HG03460 (cell line): ENCODE measurements around the gene OSBPL8.

Experiments used
- ATAC-seq: cut with Tn5 transposase; IDR thresholded peaks from one replicate; pipeline ENCODE4 v1.9.1; 2021; ENCODE audit not compliant: unreplicated experiment

OSBPL8 gene

GRCh38 chr12:76317976-76318375 is 241.6 kb downstream of the OSBPL8 start:
- no peak for ATAC-seq

- no peak for ATAC-seq
Observed at GRCh38 chr12:76316468-76316867, 243.1 kb downstream of the OSBPL8 start.

- ATAC-seq = no peak
Observed at GRCh38 chr12:76313299-76313698, 246.3 kb downstream of the OSBPL8 start.

- ATAC-seq = no peak
Observed at GRCh38 chr12:76312315-76312714, 247.3 kb downstream of the OSBPL8 start.

GRCh38 chr12:76311796-76312195 is 247.8 kb downstream of the OSBPL8 start:
- ATAC-seq = no peak

GRCh38 chr12:76310110-76310509 is 249.5 kb downstream of the OSBPL8 start:
- no peak for ATAC-seq

GRCh38 chr12:76308866-76309265 is 250.7 kb downstream of the OSBPL8 start:
- no peak for ATAC-seq

GRCh38 chr12:76307083-76307482 is 252.5 kb downstream of the OSBPL8 start:
- no peak for ATAC-seq

- no peak for ATAC-seq
Observed at GRCh38 chr12:76303989-76304460, 255.5 kb downstream of the OSBPL8 start.

GRCh38 chr12:76303365-76303764 is 256.2 kb downstream of the OSBPL8 start:
- no peak for ATAC-seq
